ENCODE data around the gene SNAP25.

- TF ChIP-seq CTCF (IDR thresholded peaks at IDR 0.05): no peak
- no peak for TF ChIP-seq POLR2A (IDR thresholded peaks at IDR 0.05)
- no peak for TF ChIP-seq POLR2AphosphoS5 (IDR thresholded peaks at IDR 0.05)
Measured at GRCh38 chr20:10323729-10324128, 105.1 kb downstream of the SNAP25 start.
